NT2/D1 (cell line): Measurements from ENCODE around the gene DMD.

Experiments used
- SUZ12 ChIP-seq: IDR thresholded peaks from 2 replicates; pipeline ENCODE4 v1.6.1; 2011; ENCODE audit not compliant: insufficient read length, insufficient read depth; ENCODE audit errors: extremely low read depth
- YY1 ChIP-seq: IDR thresholded peaks from 2 replicates; pipeline ENCODE4 v1.6.1; 2011; ENCODE audit not compliant: insufficient read length, insufficient read depth
- ZNF274 ChIP-seq: IDR thresholded peaks from 2 replicates; pipeline ENCODE4 v1.6.1; 2011; ENCODE audit warnings: mild to moderate bottlenecking, low read depth, low read length

GRCh38 chrX:32545101-32545500, 666.2 kb downstream of the DMD start:
- TF ChIP-seq YY1 (no peak), ZNF274 (no peak), SUZ12 (no peak)
